ENCODE measurements around the gene AHDC1. TPM values are rescaled to one million over a fixed set of nuclear protein-coding genes. Genes with fewer than 3 reads are reported as not detected.

Gene AHDC1
- total and polyA plus RNA-seq, 8 donors: 5.8 to 95.0 (median 19.7) TPM

- Histone ChIP-seq H3K4me1 (peaks cover 12 to 72% (median 35%) of the 10 kb centered on the region in 4 donors), H3K9me3 (no peaks in the 10 kb centered on the region), H3K27me3 (no peaks in the 10 kb centered on the region), H3K4me3 (no peak overlapping the region), H3K27ac (peak overlapping the region in 4 of 5 donors; percentile 5 to 66 (median 44)), H3K36me3 (no peaks in the 10 kb centered on the region)
- DNase-seq: no peak
- TF ChIP-seq POLR2A (IDR thresholded peaks at IDR 0.05): no peak
- TF ChIP-seq POLR2AphosphoS5 (IDR thresholded peaks at IDR 0.05): no peak
- no peak for TF ChIP-seq CTCF (IDR thresholded peaks at IDR 0.05)
- no peak for TF ChIP-seq EP300 (IDR thresholded peaks at IDR 0.05)
- 83 to 91% (median 86%) methylated on average over 6 of the region's 6 CpGs for WGBS, 5 donors
- intact Hi-C loops (cut with DNase I; ENCODE audit: low total_unique reads): no loop called here
Observed at GRCh38 chr1:27581823-27582243, 22.1 kb downstream of the AHDC1 start.

- peak in 1 of 2 donors; percentile 54 for DNase-seq
- intact Hi-C loops (cut with DNase I; ENCODE audit: low total_unique reads): no loop called here
- Histone ChIP-seq H3K27ac (peak overlapping the region in 4 of 5 donors; percentile 92 to 97 (median 96)), H3K36me3 (no peaks in the 10 kb centered on the region), H3K4me1 (peaks cover 54 to 78% (median 64%) of the 10 kb centered on the region in 4 donors), H3K9me3 (no peaks in the 10 kb centered on the region), H3K27me3 (peaks cover 0 to 10% (median 0%) of the 10 kb centered on the region in 3 donors), H3K4me3 (no peak overlapping the region)
- TF ChIP-seq POLR2A (IDR thresholded peaks at IDR 0.05) (no peak), POLR2AphosphoS5 (IDR thresholded peaks at IDR 0.05) (no peak), EP300 (IDR thresholded peaks at IDR 0.05) (no peak), CTCF (IDR thresholded peaks at IDR 0.05) (no peak)
- 46 to 78% (median 70%) methylated on average over 2 to 4 of the region's 4 CpGs for WGBS, 5 donors
Observed at GRCh38 chr1:27577504-27578188, 26.3 kb downstream of the AHDC1 start.

- no peak overlapping the region for H3K4me3 ChIP-seq
- DNase-seq: peak in 1 of 2 donors; percentile 17
- WGBS, 5 donors: 73 to 83% (median 74%) methylated on average over 7 of the region's 7 CpGs
- H3K36me3 ChIP-seq: no peaks in the 10 kb centered on the region
- TF ChIP-seq EP300 (IDR thresholded peaks at IDR 0.05) (no peak), POLR2A (IDR thresholded peaks at IDR 0.05) (no peak), CTCF (IDR thresholded peaks at IDR 0.05) (no peak), POLR2AphosphoS5 (IDR thresholded peaks at IDR 0.05) (no peak)
- H3K27ac ChIP-seq: peak overlapping the region in 4 of 5 donors; percentile 92 to 97 (median 96)
- no peaks in the 10 kb centered on the region for H3K9me3 ChIP-seq
- intact Hi-C loops (cut with DNase I; ENCODE audit: low total_unique reads): no loop called here
- H3K27me3 ChIP-seq: peaks cover 0 to 10% (median 0%) of the 10 kb centered on the region in 3 donors
- peaks cover 63 to 80% (median 70%) of the 10 kb centered on the region in 4 donors for H3K4me1 ChIP-seq
Observed at GRCh38 chr1:27576806-27577227, 27.1 kb downstream of the AHDC1 start.

GRCh38 chr1:27575840-27576331, 28.1 kb downstream of the AHDC1 start:
- peak overlapping the region; percentile 85 to 97 (median 95) for H3K27ac ChIP-seq
- intact Hi-C loops (cut with DNase I; ENCODE audit: low total_unique reads): no loop called here
- H3K9me3 ChIP-seq: no peaks in the 10 kb centered on the region
- no peaks in the 10 kb centered on the region for H3K36me3 ChIP-seq
- TF ChIP-seq EP300 (IDR thresholded peaks at IDR 0.05) (no peak), POLR2AphosphoS5 (IDR thresholded peaks at IDR 0.05) (peak in 1 of 3 donors; percentile 6), POLR2A (IDR thresholded peaks at IDR 0.05) (no peak), CTCF (IDR thresholded peaks at IDR 0.05) (peak in 1 of 7 experiments; percentile 2)
- WGBS, 5 donors: 5 to 10% (median 8%) methylated on average over 11 to 42 of the region's 44 CpGs
- peak overlapping the region; percentile 41 to 54 (median 50) for H3K4me3 ChIP-seq
- H3K27me3 ChIP-seq: peaks cover 0 to 10% (median 0%) of the 10 kb centered on the region in 3 donors
- peak; percentile 84 to 88 for DNase-seq
- H3K4me1 ChIP-seq: peaks cover 72 to 81% (median 77%) of the 10 kb centered on the region in 4 donors

Measured in stomach (tissue), 9 donors.